ENCODE results near the gene ZBTB20. TPM values are rescaled to one million over a fixed set of nuclear protein-coding genes. Genes with fewer than 3 reads are reported as not detected.

ZBTB20 gene
- total RNA-seq, 3 donors from 2014 or later: 62.9 to 150 (median 109) TPM

DNA sequence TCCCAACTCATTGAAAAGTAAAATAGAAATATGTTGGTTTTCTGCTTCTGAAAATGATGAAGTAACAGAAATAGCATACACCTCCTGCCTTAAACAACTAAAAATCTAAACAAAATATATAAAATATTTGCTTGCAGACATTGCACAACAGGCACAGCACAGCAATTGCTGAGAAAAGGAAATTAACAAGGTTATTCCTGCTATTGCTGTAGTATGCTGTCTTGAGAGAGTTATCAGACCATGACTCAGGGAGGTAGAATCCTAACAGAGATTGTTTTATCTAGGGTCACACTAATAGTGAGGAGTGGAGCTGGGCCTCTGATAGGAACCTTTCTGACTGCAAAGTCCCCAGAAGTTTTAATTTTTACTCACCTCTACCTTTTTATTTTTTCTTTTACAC, 72.6 kb downstream of the ZBTB20 start:
- DNase-seq (ENCODE audit: low spot score in 2 of 2): no peak
- Histone ChIP-seq H3K4me3 (no peak overlapping the region), H3K27ac (peak overlapping the region in 1 of 2 donors; percentile 54), H3K36me3 (no peaks in the 10 kb centered on the region), H3K27me3 (no peaks in the 10 kb centered on the region), H3K9me3 (no peaks in the 10 kb centered on the region), H3K4me1 (no peaks in the 10 kb centered on the region)
- no peak for TF ChIP-seq CTCF (IDR thresholded peaks at IDR 0.05)
- TF ChIP-seq POLR2AphosphoS5 (IDR thresholded peaks at IDR 0.05): no peak
- no peak for TF ChIP-seq POLR2A (IDR thresholded peaks at IDR 0.05)
- intact Hi-C loops (cut with DNase I; ENCODE audit: low total_unique reads): no loop called here

DNA sequence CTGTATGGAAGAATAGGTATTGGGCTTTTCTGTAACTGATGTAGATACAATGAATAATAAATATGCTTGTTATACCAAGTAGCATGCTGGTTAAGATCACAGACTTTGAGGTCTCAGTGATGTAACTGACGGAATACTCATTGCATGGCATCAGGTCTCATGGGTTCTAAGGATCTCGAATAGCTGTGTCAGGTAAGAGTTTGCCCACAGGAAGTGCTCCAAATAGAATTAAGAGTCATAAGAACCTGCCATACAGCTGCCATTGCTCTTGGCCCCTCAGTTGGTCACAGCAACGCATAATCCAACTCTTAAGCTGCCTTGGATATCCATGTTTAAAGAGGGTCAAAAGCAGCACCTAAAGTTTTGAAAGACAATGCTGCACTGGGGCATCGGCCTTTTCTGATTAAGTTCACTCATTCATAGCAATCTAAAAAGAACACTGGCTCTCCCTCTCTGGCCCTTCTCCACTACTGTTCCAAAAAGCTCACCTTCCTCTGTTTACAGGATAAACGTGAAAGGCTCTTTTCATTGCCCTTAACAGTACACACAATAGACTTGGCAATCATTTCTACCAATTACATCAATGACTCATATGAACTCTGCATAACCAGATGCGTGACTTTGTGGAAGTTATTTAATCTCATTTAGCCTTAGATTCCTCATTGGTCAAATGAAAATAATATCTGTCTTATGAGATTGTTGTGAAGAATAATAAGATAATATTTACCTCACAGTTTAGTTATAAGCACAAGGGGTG, 74.6 kb downstream of the ZBTB20 start:
- H3K4me3 ChIP-seq: no peak overlapping the region
- H3K9me3 ChIP-seq: no peaks in the 10 kb centered on the region
- peak overlapping the region; percentile 78 to 80 for H3K27ac ChIP-seq
- no peak for DNase-seq (ENCODE audit: low spot score in 2 of 2)
- no peaks in the 10 kb centered on the region for H3K27me3 ChIP-seq
- H3K4me1 ChIP-seq: peaks cover 0 to 5% of the 10 kb centered on the region in 2 donors
- intact Hi-C loops (cut with DNase I; ENCODE audit: low total_unique reads): no loop called here
- TF ChIP-seq POLR2A (IDR thresholded peaks at IDR 0.05) (no peak), CTCF (IDR thresholded peaks at IDR 0.05) (no peak), POLR2AphosphoS5 (IDR thresholded peaks at IDR 0.05) (no peak)
- H3K36me3 ChIP-seq: no peaks in the 10 kb centered on the region

GRCh38 chr3:115071601-115072000, 75.5 kb downstream of the ZBTB20 start:
- intact Hi-C loops (cut with DNase I; ENCODE audit: low total_unique reads): no loop called here
- H3K27me3 ChIP-seq: no peaks in the 10 kb centered on the region

DNA sequence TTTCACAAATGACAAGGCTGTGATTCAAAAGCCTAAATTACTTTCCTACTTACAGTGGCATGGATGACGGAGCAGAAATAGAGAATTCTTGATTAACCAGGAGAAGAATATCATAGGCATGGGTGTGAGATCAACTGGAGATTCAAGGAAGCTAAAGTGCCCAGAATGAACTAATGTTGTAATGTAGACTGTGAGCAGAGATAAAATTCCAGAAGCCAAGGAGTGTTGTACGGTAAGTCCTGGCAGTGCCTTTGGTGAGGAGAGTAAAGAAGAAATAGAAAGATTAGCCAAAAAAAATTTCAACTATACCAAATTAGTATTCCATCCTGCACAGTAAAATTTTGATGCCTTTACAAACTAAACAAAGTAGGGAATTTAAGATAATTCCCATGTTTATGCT, 75.9 kb downstream of the ZBTB20 start:
- Histone ChIP-seq H3K9me3 (no peaks in the 10 kb centered on the region), H3K27me3 (no peaks in the 10 kb centered on the region), H3K27ac (peak overlapping the region; percentile 78 to 80), H3K4me3 (no peak overlapping the region), H3K36me3 (no peaks in the 10 kb centered on the region), H3K4me1 (peaks cover 0 to 5% of the 10 kb centered on the region in 2 donors)
- intact Hi-C loops (cut with DNase I; ENCODE audit: low total_unique reads): no loop called here
- DNase-seq (ENCODE audit: low spot score in 2 of 2): no peak
- TF ChIP-seq POLR2A (IDR thresholded peaks at IDR 0.05) (no peak), CTCF (IDR thresholded peaks at IDR 0.05) (no peak), POLR2AphosphoS5 (IDR thresholded peaks at IDR 0.05) (no peak)

More at GRCh38 chr3:115071601-115072000, 75.5 kb downstream of the ZBTB20 start:
- peak overlapping the region; percentile 78 to 80 for H3K27ac ChIP-seq
- no peak for DNase-seq (ENCODE audit: low spot score in 2 of 2)
- no peaks in the 10 kb centered on the region for H3K36me3 ChIP-seq
- H3K4me1 ChIP-seq: peaks cover 0 to 5% of the 10 kb centered on the region in 2 donors
- H3K4me3 ChIP-seq: peak overlapping the region in 1 of 3 donors; percentile 22
- TF ChIP-seq CTCF (IDR thresholded peaks at IDR 0.05): no peak
- TF ChIP-seq POLR2A (IDR thresholded peaks at IDR 0.05): no peak
- H3K9me3 ChIP-seq: no peaks in the 10 kb centered on the region

DNA sequence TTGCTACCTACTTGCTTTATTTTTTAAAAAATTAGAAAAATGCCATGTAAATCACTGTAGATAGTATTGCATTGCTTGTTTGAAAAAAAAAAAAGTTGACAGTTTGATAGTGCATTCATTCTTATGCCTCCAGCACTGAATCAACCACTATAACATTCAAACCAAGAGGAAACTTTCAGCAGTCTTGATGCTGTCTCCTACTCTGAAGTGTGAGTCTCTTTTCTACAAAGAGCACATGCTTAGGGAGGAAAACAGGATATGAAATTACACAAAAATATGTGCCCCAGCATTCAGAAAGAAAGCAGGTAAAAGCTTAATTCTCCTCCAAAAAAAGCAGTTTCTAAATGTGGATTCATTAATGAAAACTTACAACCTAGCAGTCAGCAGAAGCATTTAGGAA, 78.3 kb downstream of the ZBTB20 start:
- no peak for DNase-seq (ENCODE audit: low spot score in 2 of 2)
- intact Hi-C loops (cut with DNase I; ENCODE audit: low total_unique reads): no loop called here
- Histone ChIP-seq H3K27me3 (no peaks in the 10 kb centered on the region), H3K4me3 (peak overlapping the region in 1 of 3 donors; percentile 24), H3K9me3 (no peaks in the 10 kb centered on the region), H3K27ac (peak overlapping the region; percentile 40 to 65), H3K36me3 (no peaks in the 10 kb centered on the region), H3K4me1 (peaks cover 0 to 5% of the 10 kb centered on the region in 2 donors)
- TF ChIP-seq CTCF (IDR thresholded peaks at IDR 0.05) (no peak), POLR2A (IDR thresholded peaks at IDR 0.05) (no peak)
